ENCODE measurements around the gene MGP. TPM values are rescaled to one million over a fixed set of nuclear protein-coding genes. Genes with fewer than 3 reads are reported as not detected.
A peak's percentile ranks its signal among the peaks of the same experiment; 100 is the strongest.

The MGP gene
- total RNA-seq, 4 donors from 2014 or later, result 76.0 to 127 (median 115) TPM

DNA sequence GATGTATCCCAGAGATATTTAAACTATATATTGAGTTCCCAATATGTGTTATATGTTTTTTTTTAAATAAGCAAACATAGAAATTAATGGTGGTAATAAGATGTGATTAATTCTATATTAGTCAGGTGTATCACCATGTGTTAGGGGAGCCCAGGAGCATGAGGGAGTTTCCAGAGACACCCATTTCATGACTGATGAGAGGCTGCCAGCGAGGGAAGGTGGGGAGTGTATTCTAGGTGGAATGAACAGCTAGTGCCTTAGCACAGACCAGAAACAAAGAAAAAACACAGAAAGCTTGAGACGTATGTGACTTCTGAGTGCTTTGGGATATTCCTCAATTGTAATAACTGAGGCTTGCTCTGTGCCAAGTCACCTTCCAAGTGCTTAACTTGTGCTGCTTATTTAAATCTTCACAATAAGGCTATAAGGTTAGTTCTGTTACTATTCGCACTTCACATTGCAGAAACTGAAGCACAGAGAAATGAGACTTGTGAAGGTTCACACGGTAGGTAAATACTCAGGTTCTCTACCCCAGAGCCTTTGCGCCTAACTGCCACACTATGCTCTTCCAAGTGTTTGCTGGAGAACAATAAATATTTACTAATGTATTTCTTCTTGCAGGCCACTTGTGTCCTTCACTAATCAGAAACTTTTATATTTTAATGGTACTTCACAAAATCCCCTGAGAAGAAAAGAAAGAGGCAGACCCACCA is 17.9 kb upstream of the MGP start:
- H3K27ac ChIP-seq, result no peak overlapping the region
- no peaks in the 10 kb centered on the region for H3K9me3 ChIP-seq
- DNase-seq, result no peak
- no peaks in the 10 kb centered on the region for H3K36me3 ChIP-seq
- no peak for TF ChIP-seq POLR2A (IDR thresholded peaks at IDR 0.05)
- TF ChIP-seq CTCF (IDR thresholded peaks at IDR 0.05), result no peak
- H3K4me3 ChIP-seq, result no peak overlapping the region
- no peaks in the 10 kb centered on the region for H3K4me1 ChIP-seq
- no peaks in the 10 kb centered on the region for H3K27me3 ChIP-seq

GRCh38 chr12:14902465-14902864 is 16.8 kb upstream of the MGP start:
- Histone ChIP-seq H3K4me3 (no peak overlapping the region), H3K27me3 (no peaks in the 10 kb centered on the region), H3K27ac (no peak overlapping the region), H3K4me1 (no peaks in the 10 kb centered on the region), H3K36me3 (no peaks in the 10 kb centered on the region), H3K9me3 (no peaks in the 10 kb centered on the region)
- no peak for DNase-seq
- TF ChIP-seq CTCF (IDR thresholded peaks at IDR 0.05), result no peak
- TF ChIP-seq POLR2A (IDR thresholded peaks at IDR 0.05), result no peak

DNA sequence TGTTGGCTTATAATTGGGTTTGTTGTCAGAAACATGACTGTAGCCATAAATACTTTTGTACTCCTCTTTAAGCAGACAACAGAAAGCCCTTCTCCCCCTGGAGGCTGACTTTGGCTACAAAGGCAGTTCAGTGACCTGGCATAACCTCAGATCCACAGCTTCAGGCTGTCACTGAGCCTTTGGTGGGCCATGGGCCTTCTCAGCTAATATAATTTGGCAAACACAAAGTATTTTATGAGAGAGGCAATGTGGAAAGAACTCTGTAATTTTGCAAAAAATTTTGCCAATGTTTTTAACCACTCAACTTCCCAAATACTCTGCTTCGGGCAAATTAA is 15.5 kb upstream of the MGP start:
- no peak overlapping the region for H3K4me3 ChIP-seq
- H3K9me3 ChIP-seq, result no peaks in the 10 kb centered on the region
- no peaks in the 10 kb centered on the region for H3K4me1 ChIP-seq
- H3K27ac ChIP-seq, result no peak overlapping the region
- H3K27me3 ChIP-seq, result no peaks in the 10 kb centered on the region
- no peak for TF ChIP-seq CTCF (IDR thresholded peaks at IDR 0.05)
- no peak for TF ChIP-seq POLR2A (IDR thresholded peaks at IDR 0.05)
- DNase-seq, result no peak
- H3K36me3 ChIP-seq, result no peaks in the 10 kb centered on the region

- no peaks in the 10 kb centered on the region for H3K9me3 ChIP-seq
- H3K27ac ChIP-seq, result no peak overlapping the region
- H3K4me3 ChIP-seq, result no peak overlapping the region
- no peaks in the 10 kb centered on the region for H3K27me3 ChIP-seq
- DNase-seq, result no peak
- TF ChIP-seq POLR2A (IDR thresholded peaks at IDR 0.05), result no peak
- TF ChIP-seq CTCF (IDR thresholded peaks at IDR 0.05), result no peak
- no peaks in the 10 kb centered on the region for H3K36me3 ChIP-seq
- no peaks in the 10 kb centered on the region for H3K4me1 ChIP-seq
Measured at GRCh38 chr12:14900521-14901227, 15.0 kb upstream of the MGP start.

GRCh38 chr12:14896521-14897169 is 11.0 kb upstream of the MGP start:
- no peaks in the 10 kb centered on the region for H3K9me3 ChIP-seq
- H3K27ac ChIP-seq, result peak overlapping the region in 1 of 4 donors; percentile 15
- H3K4me1 ChIP-seq, result no peaks in the 10 kb centered on the region
- no peak for TF ChIP-seq CTCF (IDR thresholded peaks at IDR 0.05)
- no peak for TF ChIP-seq POLR2A (IDR thresholded peaks at IDR 0.05)
- no peak for DNase-seq
- H3K27me3 ChIP-seq, result no peaks in the 10 kb centered on the region
- H3K4me3 ChIP-seq, result no peak overlapping the region
- H3K36me3 ChIP-seq, result no peaks in the 10 kb centered on the region

Measured in Peyer's patch (tissue), 4 donors.